ENCODE data around the gene CACNA1G.

CACNA1G gene

DNA sequence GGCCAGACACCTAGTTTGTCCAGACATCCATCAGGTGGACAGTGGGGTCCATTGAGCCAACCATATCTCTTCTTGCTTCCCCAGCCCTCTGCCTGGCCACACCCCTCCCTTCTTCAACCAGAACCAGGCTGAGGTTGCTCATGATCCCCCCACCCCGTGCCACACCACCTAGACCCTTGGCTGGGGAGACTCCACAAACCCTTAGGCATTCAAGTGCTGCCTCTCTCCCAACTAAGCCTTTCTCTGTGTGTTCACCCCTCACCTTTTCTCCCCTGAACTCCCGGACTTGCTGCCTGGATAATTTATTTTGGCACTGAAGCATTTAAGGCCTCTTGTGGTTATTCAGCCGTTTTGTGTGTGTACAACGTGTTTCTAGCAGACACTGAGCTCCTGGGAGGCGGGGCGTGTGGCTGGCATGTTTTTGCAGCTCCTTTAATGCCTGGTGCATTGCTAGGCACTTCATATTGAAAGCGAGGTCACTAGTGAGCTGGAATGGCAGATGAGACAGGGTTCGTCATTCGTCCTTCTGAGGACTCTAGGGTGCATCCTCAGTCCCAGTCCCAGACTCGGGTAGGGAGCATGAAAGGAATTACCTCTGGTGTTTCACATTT lies 28.7 kb downstream of the CACNA1G start:
- no peak for DNase-seq (ENCODE audit: low spot score)

DNA sequence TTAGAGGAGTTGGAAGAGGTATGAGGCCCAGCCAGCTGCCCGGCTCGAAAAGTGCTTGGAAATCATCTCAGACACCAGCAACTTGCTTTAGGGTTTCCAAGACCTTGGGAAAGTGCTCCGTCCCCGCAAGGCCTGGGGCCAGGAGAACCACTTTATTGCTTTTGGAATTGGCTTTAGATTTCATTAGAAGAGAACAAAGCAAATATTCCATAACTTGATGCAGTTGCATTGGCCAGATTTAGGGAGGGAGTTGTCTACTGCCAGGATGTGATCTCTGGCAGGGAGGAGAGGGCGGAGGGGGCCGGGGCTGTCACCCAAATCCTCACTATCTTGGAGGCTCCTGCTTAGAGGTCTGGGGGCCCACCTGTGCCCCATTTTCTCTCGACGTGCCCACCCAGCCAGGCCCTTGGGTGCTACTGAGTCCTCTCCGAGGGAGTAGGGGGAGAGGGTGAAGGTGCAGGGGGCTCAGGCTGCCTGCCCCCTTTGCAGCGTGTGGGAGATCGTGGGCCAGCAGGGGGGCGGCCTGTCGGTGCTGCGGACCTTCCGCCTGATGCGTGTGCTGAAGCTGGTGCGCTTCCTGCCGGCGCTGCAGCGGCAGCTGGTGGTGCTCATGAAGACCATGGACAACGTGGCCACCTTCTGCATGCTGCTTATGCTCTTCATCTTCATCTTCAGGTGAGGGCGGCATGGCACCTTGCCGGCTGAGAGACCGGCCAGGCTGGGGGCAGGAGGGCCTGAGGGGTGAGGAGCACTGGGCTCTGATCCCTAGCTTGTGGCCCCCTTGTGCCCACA lies 30.6 kb downstream of the CACNA1G start:
- DNase-seq (ENCODE audit: low spot score), result no peak

DNA sequence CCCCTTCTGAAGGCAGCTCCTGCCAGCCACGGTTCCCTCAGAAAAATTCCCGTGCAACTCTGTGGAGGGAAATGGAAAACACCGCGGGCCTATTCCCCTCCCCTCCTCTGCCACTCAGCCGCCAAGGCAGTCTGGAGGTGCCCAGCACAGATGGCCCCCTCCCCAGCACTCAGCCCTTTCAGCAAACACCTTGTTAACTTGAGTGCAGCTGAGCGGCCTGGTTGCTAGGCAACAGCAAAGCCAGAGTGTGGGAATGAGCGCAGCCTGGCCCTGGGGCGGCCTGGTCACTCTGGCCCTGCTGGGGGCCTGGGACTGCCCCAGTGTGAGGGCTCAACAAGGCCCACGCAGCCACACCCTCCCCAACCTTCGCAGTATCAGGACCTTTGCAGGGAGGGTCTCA lies 32.8 kb downstream of the CACNA1G start:
- no peak for DNase-seq (ENCODE audit: low spot score)

DNA sequence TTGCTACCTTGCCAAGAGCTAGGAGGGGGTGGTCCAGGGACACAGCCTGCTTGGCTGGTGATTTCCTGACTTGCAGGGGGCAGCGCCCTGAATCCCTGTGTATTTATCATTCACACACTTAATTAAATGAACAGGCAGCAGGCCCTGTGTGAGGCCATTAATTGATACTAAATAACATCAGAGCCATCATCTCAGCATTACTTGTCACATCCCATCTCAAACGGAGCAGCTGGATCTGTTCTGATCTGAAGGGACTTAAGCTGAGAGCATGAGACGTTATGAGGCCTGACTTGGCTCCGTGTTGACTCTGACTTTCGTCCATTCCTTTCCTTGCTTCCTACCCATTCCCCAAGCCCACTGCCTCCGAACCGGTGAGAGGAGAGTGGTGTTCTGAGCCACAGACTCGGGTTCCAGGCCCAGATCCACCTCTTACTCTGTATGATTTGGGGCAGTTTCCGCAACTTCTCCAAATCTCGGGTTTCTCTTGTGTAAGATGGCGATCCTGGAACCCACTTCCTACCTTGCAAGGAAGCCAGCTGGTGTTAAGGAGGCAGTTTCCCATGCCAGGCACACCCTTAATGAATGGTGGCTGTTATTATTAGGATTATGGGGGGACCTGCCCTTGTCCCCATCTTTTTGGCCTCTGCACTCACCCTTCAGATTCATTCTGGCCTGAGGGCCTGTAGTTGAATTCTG lies 33.8 kb downstream of the CACNA1G start:
- no peak for DNase-seq (ENCODE audit: low spot score)

DNA sequence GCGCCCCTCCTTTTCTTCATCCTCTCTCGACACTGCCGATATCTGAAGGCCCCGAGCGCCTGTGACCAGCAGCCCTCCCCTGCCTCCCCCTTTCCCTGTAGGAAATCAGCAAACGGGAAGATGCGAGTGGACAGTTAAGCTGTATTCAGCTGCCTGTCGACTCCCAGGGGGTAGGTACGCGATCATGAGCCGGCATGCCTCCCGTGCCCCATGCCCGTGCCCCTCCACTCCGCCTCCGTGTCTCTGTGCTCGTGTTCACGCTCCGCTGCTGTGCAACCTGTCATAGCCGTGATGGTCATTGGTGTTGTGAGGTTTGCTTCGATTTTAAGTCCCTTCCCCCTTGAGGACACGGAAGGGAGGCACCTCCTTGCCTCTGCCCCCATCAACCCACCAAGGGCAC lies 34.4 kb downstream of the CACNA1G start:
- DNase-seq (ENCODE audit: low spot score), result no peak

DNA sequence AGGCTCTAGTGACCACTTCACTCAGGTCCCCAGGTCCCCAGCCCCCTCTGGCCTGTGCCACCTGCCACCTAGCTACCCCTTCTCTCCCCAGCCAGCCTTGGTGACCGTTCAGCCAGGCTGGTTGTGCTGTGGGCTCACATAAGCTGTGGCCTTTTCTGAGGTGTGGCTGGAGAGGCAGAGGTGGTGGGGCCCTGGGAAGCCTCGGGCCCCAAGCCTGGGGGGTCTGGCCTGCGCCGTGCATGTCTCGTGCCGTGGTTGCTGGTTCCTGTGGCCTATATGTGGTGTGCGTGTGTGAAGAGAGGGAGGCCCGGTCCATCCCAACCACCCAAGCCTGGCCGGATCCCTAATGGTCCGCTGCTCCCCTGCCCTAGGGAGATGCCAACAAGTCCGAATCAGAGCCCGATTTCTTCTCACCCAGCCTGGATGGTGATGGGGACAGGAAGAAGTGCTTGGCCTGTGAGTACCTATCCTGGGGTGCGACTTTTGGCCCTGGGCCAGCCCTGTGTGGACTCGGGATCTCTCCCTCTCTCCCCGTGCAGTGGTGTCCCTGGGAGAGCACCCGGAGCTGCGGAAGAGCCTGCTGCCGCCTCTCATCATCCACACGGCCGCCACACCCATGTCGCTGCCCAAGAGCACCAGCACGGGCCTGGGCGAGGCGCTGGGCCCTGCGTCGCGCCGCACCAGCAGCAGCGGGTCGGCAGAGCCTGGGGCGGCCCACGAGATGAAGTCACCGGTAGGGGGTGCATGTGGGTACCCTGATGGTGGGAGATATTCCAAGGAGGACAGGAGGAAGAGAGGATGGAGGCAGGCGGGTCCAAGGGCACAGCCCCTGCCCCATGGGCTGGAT lies 35.9 kb downstream of the CACNA1G start:
- DNase-seq (ENCODE audit: low spot score), result no peak

DNA sequence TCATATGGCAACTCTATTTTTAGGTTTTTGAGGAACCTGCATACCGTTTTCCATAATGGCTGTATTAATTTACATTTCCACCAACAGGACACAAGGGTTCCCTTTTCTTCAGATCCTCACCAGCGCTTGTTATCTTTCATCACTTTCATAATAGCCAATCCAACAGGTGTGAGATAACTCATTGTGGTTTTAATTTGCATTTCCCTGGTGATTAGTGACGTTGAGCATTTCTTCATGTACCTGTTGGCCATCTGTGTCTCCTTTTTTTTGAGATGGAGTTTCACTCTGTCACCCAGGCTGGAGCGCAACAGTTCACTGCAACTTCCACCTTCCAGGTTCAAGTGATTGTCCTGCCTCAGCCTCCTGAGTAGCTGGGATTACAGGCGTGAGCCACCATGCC lies 38.0 kb downstream of the CACNA1G start:
- DNase-seq (ENCODE audit: low spot score), result no peak

DNA sequence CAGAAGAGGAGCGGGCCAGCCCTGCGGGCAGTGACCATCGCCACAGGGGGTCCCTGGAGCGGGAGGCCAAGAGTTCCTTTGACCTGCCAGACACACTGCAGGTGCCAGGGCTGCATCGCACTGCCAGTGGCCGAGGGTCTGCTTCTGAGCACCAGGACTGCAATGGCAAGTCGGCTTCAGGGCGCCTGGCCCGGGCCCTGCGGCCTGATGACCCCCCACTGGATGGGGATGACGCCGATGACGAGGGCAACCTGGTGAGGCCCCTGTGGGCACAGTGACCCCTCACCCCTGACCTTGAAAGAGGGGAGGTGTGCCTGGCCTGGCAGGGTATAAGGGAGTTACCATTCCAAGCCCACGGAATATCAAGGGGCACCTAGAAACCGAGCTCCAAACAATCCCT lies 39.1 kb downstream of the CACNA1G start:
- no peak for DNase-seq (ENCODE audit: low spot score)

DNA sequence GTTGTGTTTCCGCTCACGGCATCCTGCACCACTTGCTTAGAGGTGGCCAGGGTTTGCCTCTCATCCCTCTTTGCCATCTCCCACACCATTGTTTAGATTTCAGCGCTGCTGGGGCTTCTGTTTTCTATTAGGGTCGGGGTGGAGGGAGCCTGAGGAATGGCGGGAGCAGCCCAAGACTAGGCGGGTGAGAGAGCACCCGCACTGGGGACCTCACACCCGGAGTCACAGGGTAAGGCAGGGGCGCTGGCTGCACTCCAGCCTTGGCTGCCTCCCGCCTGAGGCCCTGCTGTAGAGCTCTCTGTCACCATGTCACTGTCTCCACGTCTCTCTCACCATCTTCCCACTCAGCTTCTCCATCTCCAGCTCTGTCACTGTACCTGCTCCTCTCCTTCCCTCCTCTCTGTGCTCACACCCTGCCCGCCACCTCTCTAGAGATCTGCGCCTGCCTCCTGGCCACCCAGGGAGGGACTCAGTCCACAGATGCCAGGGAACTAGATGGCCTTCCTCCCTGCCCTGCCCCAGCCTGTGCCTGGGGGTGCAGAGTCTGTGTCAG lies 41.4 kb downstream of the CACNA1G start:
- DNase-seq (ENCODE audit: low spot score), result no peak

DNA sequence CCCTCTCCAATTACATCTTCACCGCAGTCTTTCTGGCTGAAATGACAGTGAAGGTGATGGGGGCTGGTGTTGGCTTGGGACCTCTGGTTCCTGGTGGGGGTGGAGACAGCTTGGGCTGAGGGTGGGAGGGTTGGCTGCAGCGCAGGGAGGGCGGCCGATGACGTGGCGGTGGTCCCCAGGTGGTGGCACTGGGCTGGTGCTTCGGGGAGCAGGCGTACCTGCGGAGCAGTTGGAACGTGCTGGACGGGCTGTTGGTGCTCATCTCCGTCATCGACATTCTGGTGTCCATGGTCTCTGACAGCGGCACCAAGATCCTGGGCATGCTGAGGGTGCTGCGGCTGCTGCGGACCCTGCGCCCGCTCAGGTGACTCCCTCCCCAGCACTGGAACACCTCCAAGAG lies 42.3 kb downstream of the CACNA1G start:
- DNase-seq (ENCODE audit: low spot score), result no peak

DNA sequence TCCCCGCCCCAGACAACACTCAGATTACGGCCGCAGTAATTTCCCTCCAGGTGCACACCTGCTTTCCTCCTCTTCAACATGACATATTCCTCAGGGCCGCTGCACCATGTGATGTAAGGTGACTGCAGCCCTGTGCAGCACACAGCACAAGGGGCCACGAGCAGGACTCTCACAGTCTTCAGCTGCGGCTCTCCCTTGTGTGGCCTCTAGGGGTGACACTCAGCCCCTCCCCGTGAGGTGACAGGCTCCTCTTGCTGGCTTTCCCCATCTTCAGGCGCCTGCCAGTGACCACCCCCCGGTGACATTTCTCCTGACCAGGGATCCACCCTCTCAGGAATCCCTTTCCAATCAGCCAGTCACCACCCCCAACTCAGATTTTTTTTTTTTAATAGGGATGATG lies 42.8 kb downstream of the CACNA1G start:
- DNase-seq (ENCODE audit: low spot score), result no peak

DNA sequence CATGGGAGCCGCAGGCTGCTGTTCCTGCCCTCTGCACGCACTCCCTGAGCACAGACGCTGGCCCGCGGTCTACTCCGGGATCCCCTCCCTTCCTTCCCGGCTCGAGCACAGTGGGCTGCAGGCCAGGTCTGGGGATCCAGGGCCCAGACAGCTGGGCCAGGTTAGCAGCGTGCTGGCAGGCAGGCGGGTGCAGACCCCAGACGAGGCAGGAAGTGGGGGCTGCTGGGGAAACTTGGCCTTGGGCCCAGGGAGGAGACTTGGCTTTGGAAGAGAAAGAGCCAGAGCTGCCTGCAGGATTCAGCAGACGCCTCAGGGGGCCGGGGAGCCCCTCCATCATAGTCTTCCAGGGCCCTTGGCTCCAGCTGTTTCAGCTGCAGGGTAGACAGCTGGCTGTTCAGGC lies 44.0 kb downstream of the CACNA1G start:
- DNase-seq (ENCODE audit: low spot score), result no peak

DNA sequence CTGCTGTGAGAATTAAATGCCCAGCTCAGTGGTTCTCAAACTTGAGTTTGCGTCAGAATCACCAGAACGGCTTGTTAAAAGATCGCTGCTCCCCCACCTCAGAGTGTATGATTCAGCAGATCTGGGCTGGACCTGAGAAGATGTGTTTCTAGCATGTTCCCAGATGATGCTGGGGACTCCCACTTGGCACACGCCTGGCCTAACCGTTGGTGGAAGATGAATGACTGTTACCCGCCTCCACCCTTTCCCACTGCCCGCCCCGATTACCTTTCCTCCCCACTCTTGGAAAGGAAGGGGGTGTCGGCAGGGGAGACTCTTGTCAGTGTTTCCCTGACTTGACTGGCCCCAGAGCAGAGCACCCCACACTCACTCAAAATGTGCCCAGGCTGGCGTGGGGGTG lies 44.9 kb downstream of the CACNA1G start:
- DNase-seq (ENCODE audit: low spot score), result no peak

DNA sequence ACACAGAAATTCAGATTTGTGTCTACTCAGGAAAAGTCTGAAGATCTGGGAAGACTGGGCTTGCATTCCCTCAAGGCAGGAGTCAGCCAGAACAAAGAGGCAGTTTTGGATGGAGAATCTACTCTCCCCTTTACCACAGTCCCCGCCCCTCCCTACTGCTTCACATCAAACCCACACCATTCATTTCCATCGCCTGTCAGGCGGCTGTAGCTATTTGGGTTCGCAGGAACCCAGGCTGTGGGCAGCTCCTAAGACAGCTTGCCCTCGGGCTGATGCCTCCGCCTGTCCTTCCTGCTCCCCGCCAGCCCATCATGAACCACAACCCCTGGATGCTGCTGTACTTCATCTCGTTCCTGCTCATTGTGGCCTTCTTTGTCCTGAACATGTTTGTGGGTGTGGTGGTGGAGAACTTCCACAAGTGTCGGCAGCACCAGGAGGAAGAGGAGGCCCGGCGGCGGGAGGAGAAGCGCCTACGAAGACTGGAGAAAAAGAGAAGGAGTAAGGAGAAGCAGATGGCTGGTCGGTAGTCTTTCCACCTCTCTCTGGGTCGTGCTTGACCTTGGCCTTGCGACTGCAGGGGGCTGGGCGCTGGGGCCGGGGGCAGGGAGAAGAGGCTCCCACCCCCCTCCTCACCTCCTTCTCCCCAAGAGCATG lies 47.1 kb downstream of the CACNA1G start:
- no peak for DNase-seq (ENCODE audit: low spot score)

DNA sequence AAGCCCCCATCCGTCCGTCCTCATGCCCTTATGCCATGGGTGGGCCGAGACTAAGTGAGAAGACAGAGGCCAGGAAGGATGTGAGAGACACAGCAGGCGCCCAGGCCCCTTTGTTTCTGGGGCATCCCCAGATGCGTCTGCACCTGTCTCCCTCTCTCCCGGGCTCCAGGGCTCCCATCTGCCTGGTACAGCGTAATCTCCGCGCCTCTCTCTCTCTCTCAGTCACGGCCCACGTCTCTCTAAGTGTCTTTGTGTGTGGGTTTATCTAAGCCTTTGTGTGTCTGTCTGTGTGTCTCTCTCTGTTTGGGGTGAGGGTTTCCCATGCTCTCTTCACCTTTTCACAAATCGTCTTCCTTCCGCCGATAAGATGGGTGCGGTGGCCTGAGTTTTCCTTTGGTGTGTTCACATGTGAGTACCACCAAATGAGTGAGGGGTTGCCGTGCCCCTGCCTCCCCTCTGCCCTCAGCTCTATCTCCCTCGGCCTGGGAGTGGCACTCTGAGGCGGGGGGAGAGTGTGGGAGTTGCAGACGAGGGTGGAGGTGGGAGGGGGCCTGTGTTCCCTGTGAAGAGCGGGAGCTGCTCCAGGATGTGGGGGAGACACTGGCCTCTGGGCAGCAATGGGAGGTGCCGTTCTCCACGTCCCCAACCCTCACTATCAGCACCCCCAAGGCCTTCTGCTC lies 48.3 kb downstream of the CACNA1G start:
- DNase-seq (ENCODE audit: low spot score), result no peak

DNA sequence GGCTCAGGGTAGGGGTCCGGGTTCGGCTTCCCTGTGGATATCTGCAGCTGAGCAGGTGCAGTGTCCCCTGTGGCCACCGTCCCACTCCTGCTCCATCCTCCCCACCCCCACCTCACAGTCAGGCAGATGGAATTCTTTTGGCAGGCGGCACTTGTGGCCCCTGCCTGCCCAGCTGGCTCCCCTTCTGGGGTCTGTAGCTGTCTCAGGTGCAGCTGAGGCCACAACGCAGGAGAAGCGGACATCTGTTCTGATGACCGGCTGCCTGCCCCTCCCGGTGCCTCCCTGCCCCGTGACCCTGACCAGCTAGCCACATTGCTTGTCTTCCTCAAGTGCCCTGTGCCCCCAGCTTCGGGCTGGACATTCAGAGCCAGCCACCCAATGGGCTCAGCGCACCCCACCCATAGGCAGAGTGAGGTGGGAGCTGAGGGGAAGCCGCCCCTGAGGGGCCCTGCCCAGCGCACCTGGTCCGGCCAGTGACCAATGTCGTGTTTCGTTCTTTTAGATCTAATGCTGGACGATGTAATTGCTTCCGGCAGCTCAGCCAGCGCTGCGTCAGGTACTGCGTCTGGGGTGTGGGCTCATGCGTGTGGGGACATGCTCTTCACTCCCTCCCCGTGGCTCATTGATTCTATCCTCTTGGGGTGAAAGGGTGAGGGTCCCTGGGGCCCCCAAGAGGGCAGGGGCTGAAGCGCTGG lies 49.0 kb downstream of the CACNA1G start:
- DNase-seq (ENCODE audit: low spot score), result no peak

DNA sequence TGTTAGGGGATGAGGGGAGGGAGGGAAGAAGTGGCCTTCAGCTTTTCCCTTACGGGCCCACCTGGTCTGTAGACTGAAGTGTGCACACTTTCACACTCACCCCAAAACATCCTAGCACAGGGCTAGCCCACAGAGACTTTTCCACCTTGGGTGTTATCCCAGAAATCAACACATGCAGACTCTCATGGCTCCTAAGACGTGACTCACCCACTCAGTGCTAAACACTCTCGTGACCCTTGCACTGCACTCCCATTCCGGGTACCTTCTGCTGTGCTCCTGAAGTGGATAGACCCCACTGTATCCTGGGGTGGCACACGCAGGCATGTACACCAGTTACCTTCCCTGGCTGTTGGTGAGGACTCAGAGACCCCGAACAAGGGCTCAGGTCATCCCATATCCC lies 51.1 kb downstream of the CACNA1G start:
- DNase-seq (ENCODE audit: low spot score), result no peak

DNA sequence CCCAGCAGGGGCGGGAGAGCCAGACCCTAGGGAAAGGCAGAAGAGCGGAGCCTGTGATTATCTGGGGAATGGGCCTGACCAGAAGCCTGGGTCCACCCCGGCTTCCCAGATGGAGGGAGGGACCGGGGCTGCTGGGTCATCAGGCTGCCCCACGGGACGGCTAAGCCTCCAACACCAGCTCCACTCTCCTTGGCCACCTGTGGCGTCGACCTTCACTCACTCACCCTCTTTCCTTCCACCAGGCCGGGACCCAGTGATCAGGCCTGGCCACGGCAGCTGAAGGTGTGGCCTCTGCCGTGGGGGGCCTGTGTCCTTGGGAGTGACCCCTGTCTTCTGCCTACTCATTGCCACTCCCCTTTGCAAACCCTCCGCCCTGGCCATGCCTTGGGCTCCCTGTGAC lies 51.8 kb downstream of the CACNA1G start:
- no peak for DNase-seq (ENCODE audit: low spot score)

DNA sequence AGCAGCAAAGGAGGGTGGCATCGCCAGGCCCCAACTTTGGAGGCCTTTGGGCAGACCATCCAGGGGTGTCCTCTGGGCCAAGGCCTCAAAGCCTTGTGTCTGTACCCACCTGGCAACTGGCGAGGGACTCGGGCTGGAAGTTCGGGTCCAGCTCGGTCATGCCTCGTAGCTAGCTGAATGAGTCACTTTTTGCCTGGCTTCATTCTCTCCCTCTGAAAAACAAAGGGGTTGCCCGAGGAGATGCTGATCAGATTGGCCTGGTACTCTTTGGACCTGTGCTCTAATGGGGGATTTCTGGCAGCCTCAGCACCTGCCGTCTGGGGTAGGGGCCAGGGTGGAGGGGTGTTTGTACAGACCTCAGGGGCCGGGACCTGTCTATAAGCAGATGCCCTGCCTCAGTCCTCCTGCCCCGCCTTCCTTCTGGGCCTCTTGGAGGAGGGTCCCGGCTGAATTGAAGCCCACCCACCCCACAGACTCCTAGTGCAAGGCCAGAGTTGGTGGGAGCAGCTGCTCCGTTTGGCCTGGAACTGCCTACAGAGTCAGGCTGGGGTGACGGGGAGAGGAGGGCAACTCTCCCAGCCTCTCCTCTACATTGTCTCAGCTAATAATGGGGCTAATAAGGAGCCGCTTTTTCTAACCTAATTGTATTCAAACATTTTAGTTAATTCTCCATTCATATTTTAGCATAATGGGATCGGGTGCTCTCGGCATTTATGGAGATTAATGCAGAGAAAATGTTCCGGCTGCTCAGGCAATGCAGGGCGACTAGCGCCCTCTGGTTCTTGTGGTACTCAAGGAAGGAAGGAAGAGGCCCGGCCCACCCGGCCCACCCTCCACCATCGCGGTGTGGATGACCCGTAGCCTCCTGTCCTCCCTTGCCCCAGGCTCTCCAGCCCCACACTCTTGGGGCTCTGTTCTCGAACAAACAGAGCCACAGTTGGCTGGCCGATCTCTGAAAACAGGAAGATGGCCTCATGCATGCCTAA lies 52.8 kb downstream of the CACNA1G start:
- no peak for DNase-seq (ENCODE audit: low spot score)

Measured in kidney capillary endothelial cell (primary cell).